Pericardium fibroblast (primary cell): ENCODE results near the gene ATP6AP2. TPM values are rescaled to one million over a fixed set of nuclear protein-coding genes. Genes with fewer than 3 reads are reported as not detected.

Experiments used
- total RNA-seq: library from RNA; depleted of rRNA; stranded (reverse); fragments of >200 nt; gene quantifications from 2 replicates; pipeline ENCODE4 v1.2.3, GENCODE V29; 2015

The ATP6AP2 gene
- 124 and 137 TPM in 2 replicates for total RNA-seq

GRCh38 chrX:40580537-40581335 is at the start of gene ATP6AP2:
Gene ATP6AP2 (plus strand): TSS chrX:40580970. CDS start chrX:40581066, 96 bp downstream.

GRCh38 chrX:40623139-40623536 is 42.4 kb downstream of the ATP6AP2 start, which contains the start of gene MPC1L:
Gene MPC1L (plus strand): TSS chrX:40623428. CDS start chrX:40623566, 138 bp downstream.

GRCh38 chrX:40647307-40648197 is 66.8 kb downstream of the ATP6AP2 start, which contains the start of gene CXorf38:
Gene CXorf38 (minus strand): TSS chrX:40647561. CDS start chrX:40647520, 41 bp downstream.

Other genes with a start within 250 kb of the ATP6AP2 start
- not detected in 2 replicates for gene MPC1L, start 42.5 kb downstream of the ATP6AP2 start, total RNA-seq
- gene CXorf38, start 66.6 kb downstream of the ATP6AP2 start, total RNA-seq, result 5.1 and 7.0 TPM in 2 replicates
- 16.7 and 16.8 TPM in 2 replicates for gene MED14, start 154.6 kb downstream of the ATP6AP2 start, total RNA-seq